ENCODE results near the gene WDR62. TPM values are rescaled to one million over a fixed set of nuclear protein-coding genes. Genes with fewer than 3 reads are reported as not detected.

Gene WDR62
- total RNA-seq, 2 experiments from 2014 or later, result 2.0 to 2.6 TPM

DNA sequence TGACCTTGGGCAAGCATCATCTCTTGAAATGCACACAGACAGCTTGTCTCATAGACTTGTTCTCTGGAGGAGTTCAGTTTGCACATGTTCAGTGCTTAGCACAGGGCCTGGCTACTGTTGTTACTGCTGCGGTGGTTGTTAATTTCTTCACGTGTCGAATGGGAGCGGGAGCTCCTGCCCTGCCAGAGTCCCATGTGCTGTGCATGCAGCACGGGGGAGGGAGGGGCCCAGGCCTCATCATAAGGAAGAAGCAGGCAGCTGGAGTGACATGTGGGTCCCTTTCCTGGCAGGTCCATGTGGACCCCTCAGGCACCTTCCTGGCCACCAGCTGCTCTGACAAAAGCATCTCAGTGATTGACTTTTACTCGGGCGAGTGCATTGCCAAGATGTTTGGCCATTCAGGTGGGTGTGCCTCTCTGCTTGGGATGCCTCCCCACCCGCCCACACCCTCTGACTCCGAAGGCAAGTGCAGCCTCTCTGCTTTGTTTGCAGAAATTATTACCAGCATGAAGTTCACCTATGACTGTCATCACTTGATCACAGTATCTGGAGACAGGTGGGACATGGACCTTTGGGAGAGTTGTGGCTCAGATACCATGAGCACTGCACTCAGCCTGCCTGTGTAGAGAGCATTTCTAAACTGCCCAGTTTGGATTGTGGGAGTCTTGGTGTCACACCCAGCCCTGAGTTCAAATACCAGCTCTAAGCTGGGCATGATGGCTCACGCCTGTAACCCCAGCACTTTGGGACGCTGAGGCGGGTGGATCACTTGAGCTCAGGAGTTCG is 36.4 kb downstream of the WDR62 start:
- intact Hi-C loops (cut with DNase I, micrococcal nuclease), result no loop called here
- no peak overlapping the region for H3K4me3 Mint-ChIP-seq

DNA sequence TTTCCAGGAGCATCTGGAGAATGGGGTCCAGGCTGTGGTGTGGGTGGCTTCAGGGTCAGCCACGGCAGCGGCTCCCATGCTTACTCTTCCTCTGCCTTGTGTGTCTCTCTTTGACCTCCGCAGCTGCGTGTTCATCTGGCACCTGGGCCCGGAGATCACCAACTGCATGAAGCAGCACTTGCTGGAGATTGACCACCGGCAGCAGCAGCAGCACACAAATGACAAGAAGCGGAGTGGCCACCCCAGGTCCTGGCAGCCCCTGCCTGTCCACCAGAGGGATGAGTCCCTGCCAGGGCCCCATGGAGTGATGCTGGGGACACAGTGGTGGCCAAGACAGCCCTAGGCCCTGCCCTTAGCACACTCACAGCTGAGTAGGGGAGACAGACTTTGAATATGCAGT is 37.9 kb downstream of the WDR62 start:
- H3K4me1 ChIP-seq (ENCODE audit: insufficient read depth, low read length), result no peaks in the 10 kb centered on the region
- no peaks in the 10 kb centered on the region for H3K9me3 Mint-ChIP-seq
- intact Hi-C loops (cut with DNase I, micrococcal nuclease), result no loop called here
- H3K27ac Mint-ChIP-seq, result no peak overlapping the region
- DNase-seq, result no peak
- H3K36me3 Mint-ChIP-seq (ENCODE audit: low read depth), result no peaks in the 10 kb centered on the region
- TF ChIP-seq, protein P1, sequence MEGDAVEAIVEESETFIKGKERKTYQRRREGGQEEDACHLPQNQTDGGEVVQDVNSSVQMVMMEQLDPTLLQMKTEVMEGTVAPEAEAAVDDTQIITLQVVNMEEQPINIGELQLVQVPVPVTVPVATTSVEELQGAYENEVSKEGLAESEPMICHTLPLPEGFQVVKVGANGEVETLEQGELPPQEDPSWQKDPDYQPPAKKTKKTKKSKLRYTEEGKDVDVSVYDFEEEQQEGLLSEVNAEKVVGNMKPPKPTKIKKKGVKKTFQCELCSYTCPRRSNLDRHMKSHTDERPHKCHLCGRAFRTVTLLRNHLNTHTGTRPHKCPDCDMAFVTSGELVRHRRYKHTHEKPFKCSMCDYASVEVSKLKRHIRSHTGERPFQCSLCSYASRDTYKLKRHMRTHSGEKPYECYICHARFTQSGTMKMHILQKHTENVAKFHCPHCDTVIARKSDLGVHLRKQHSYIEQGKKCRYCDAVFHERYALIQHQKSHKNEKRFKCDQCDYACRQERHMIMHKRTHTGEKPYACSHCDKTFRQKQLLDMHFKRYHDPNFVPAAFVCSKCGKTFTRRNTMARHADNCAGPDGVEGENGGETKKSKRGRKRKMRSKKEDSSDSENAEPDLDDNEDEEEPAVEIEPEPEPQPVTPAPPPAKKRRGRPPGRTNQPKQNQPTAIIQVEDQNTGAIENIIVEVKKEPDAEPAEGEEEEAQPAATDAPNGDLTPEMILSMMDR (IDR thresholded peaks at IDR 0.05), result no peak
- H3K27me3 Mint-ChIP-seq, result no peaks in the 10 kb centered on the region
- ChIA-PET CTCF (no interaction called here), POLR2A (no interaction called here)
- no peak overlapping the region for H3K27ac ChIP-seq (ENCODE audit: low read depth in 1 of 2, low read length in 2 of 2)
- H3K4me3 ChIP-seq (ENCODE audit: low read length), result no peak overlapping the region
- no peaks in the 10 kb centered on the region for H3K9me3 ChIP-seq (ENCODE audit: control insufficient read depth in 1 of 2, insufficient read depth in 1 of 2, low read length in 2 of 2)
- no peak overlapping the region for H3K4me3 Mint-ChIP-seq
- ATAC-seq (ENCODE audit: poor library complexity), result no peak
- H3K36me3 ChIP-seq (ENCODE audit: insufficient read depth, low read length), result peaks cover 2% of the 10 kb centered on the region
- no peaks in the 10 kb centered on the region for H3K27me3 ChIP-seq (ENCODE audit: control insufficient read depth in 1 of 2, insufficient read depth in 2 of 2, low read length in 2 of 2)
- no peaks in the 10 kb centered on the region for H3K4me1 Mint-ChIP-seq (ENCODE audit: low read depth)

More for the DNA sequence above, 36.4 kb downstream of the WDR62 start:
- Histone ChIP-seq H3K4me3 (ENCODE audit: low read length) (no peak overlapping the region), H3K27me3 (ENCODE audit: control insufficient read depth in 1 of 2, insufficient read depth in 2 of 2, low read length in 2 of 2) (no peaks in the 10 kb centered on the region), H3K27ac (ENCODE audit: low read depth in 1 of 2, low read length in 2 of 2) (no peak overlapping the region), H3K4me1 (ENCODE audit: insufficient read depth, low read length) (no peaks in the 10 kb centered on the region), H3K9me3 (ENCODE audit: control insufficient read depth in 1 of 2, insufficient read depth in 1 of 2, low read length in 2 of 2) (no peaks in the 10 kb centered on the region), H3K36me3 (ENCODE audit: insufficient read depth, low read length) (peaks cover 2% of the 10 kb centered on the region)
- ChIA-PET POLR2A (no interaction called here), CTCF (no interaction called here)
- H3K27me3 Mint-ChIP-seq, result no peaks in the 10 kb centered on the region
- TF ChIP-seq, protein P1 (IDR thresholded peaks at IDR 0.05), result no peak
- no peak for DNase-seq
- H3K36me3 Mint-ChIP-seq (ENCODE audit: low read depth), result no peaks in the 10 kb centered on the region
- no peak for ATAC-seq (ENCODE audit: poor library complexity)
- H3K9me3 Mint-ChIP-seq, result no peaks in the 10 kb centered on the region
- H3K27ac Mint-ChIP-seq, result no peak overlapping the region
- H3K4me1 Mint-ChIP-seq (ENCODE audit: low read depth), result no peaks in the 10 kb centered on the region

DNA sequence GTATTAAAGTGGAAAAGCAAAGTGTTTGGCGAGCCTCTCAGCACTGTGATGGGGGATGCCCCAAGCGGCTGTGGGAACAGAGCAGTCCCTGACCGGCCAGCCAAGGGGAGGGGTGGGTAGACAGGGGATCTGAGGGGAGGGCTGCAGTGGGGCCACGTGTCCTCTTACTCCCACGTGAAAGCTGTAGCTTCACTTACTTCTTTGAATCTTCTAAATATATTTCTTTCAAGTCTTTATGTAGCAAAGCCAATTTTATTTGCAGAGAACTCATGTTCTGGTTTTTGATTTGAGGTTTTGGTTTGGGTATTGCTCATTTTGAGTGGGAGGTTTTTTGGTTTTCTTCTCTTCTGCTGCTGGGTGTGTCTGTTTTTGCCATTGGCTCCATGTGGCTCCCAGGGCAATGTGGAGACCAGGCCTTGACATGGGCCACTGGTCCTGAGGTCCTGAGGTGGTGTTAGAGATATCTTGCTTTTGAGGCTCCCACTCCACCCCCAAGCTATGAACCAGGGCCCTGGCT is 38.5 kb downstream of the WDR62 start:
- H3K4me3 ChIP-seq (ENCODE audit: low read length), result no peak overlapping the region
- CTCF ChIA-PET, result no interaction called here

More for the DNA sequence above, 38.5 kb downstream of the WDR62 start:
- H3K27me3 Mint-ChIP-seq, result no peaks in the 10 kb centered on the region
- H3K27ac Mint-ChIP-seq, result no peak overlapping the region
- no peaks in the 10 kb centered on the region for H3K4me1 Mint-ChIP-seq (ENCODE audit: low read depth)
- no peak overlapping the region for H3K4me3 Mint-ChIP-seq
- ATAC-seq (ENCODE audit: poor library complexity), result no peak
- no peaks in the 10 kb centered on the region for H3K9me3 ChIP-seq (ENCODE audit: control insufficient read depth in 1 of 2, insufficient read depth in 1 of 2, low read length in 2 of 2)
- H3K27ac ChIP-seq (ENCODE audit: low read depth in 1 of 2, low read length in 2 of 2), result no peak overlapping the region
- POLR2A ChIA-PET, result no interaction called here
- H3K4me1 ChIP-seq (ENCODE audit: insufficient read depth, low read length), result no peaks in the 10 kb centered on the region
- no peaks in the 10 kb centered on the region for H3K36me3 Mint-ChIP-seq (ENCODE audit: low read depth)
- no peaks in the 10 kb centered on the region for H3K27me3 ChIP-seq (ENCODE audit: control insufficient read depth in 1 of 2, insufficient read depth in 2 of 2, low read length in 2 of 2)
- TF ChIP-seq, protein P1 (IDR thresholded peaks at IDR 0.05), result no peak
- no peaks in the 10 kb centered on the region for H3K9me3 Mint-ChIP-seq
- DNase-seq, result no peak
- intact Hi-C loops (cut with DNase I, micrococcal nuclease), result no loop called here
- peaks cover 2% of the 10 kb centered on the region for H3K36me3 ChIP-seq (ENCODE audit: insufficient read depth, low read length)

Measured in CD4-positive, alpha-beta T cell (primary cell).